ENCODE results near the gene HDAC4. TPM values are rescaled to one million over a fixed set of nuclear protein-coding genes. Genes with fewer than 3 reads are reported as not detected.

Gene HDAC4
- total and polyA plus RNA-seq, 2 of the 8 experiments (the other 6 are each of a cell fraction or from before 2014, with no cell fraction given) = 15.4 to 31.5 TPM

- ChIA-PET POLR2A (ENCODE audit: partially characterized antibody) (no interaction called here), CTCF (ENCODE audit: partially characterized antibody) (interaction anchor here (1.2 kb wide), 1 partner anchor 11 kb away, joined by 4 read pairs; no protein-coding TSS in a partner anchor)
- Histone ChIP-seq H4K8ac (ENCODE audit: extremely low read depth, insufficient read depth, low read length) (no peak overlapping the region), H3K9ac (replicated peaks in 1 of 4; ENCODE audit: extremely low read depth in 1 of 4, low read depth in 3 of 4, low read length in 3 of 4) (no peak overlapping the region), H3K23ac (ENCODE audit: insufficient read length) (no peak overlapping the region), H3K4me2 (ENCODE audit: insufficient read depth in 1 of 2, low read depth in 2 of 2, low read length in 2 of 2) (no peak overlapping the region), H3K56ac (replicated peaks; ENCODE audit: insufficient read length, low read depth, low read length) (no peak overlapping the region), H2BK15ac (ENCODE audit: low read length) (no peak overlapping the region), H3K14ac (ENCODE audit: insufficient read length) (no peak overlapping the region), H2BK20ac (ENCODE audit: low read length) (no peak overlapping the region), H3K4me3 (ENCODE audit: extremely low read depth in 1 of 4, insufficient read depth in 2 of 4, low read depth in 3 of 4, low read length in 4 of 4) (no peak overlapping the region), H3K79me2 (ENCODE audit: control insufficient read depth in 1 of 2, insufficient read depth in 2 of 2, low read length in 2 of 2) (no peaks in the 10 kb centered on the region), H3K18ac (ENCODE audit: extremely low read depth, low read length) (no peak overlapping the region), H2AK5ac (ENCODE audit: low read depth, low read length) (no peak overlapping the region), H4K91ac (replicated peaks; ENCODE audit: insufficient read length, low read length) (no peak overlapping the region), H2AFZ (ENCODE audit: low read length) (no peak overlapping the region), H3K23me2 (ENCODE audit: low read depth, low read length) (no peaks in the 10 kb centered on the region), H3K4ac (replicated peaks; ENCODE audit: insufficient read length, low read depth, low read length) (no peak overlapping the region), H4K20me1 (replicated peaks in 1 of 2; ENCODE audit: control insufficient read depth in 1 of 2, insufficient read depth in 2 of 2, low read length in 2 of 2) (peaks cover 0 to 8% of the 10 kb centered on the region in 2 experiments), H2BK12ac (ENCODE audit: low read depth, low read length) (no peak overlapping the region), H2BK120ac (replicated peaks; ENCODE audit: low read depth, low read length) (no peak overlapping the region), H3K27me3 (replicated peaks in 1 of 4; ENCODE audit: control insufficient read depth in 3 of 4, extremely low read depth in 1 of 4, insufficient read depth in 3 of 4, low read length in 3 of 4) (no peaks in the 10 kb centered on the region), H3K4me1 (replicated peaks in 1 of 4; ENCODE audit: control insufficient read depth in 3 of 4, insufficient read depth in 4 of 4, low read length in 3 of 4) (no peaks in the 10 kb centered on the region), H3K79me1 (ENCODE audit: low read depth, low read length) (no peaks in the 10 kb centered on the region), H3K9me3 (ENCODE audit: insufficient read depth in 2 of 2, low read depth in 1 of 2, low read length in 1 of 2) (no peaks in the 10 kb centered on the region), H2BK5ac (ENCODE audit: low read depth, low read length) (no peak overlapping the region), H3K27ac (ENCODE audit: low read depth, low read length) (no peak overlapping the region), H3K36me3 (ENCODE audit: control insufficient read depth in 2 of 4, insufficient read depth in 4 of 4, low read length in 3 of 4) (peaks cover 0 to 5% (median 3%) of the 10 kb centered on the region in 4 experiments; a peak in 7 of 8 replicates), H4K5ac (ENCODE audit: insufficient read length, low read depth, low read length) (no peak overlapping the region)
- WGBS, 2 experiments (ENCODE audit: extremely low coverage in 1 of 2, insufficient coverage in 1 of 2, insufficient read length in 1 of 2, insufficient replicate concordance in 2 of 2, low coverage in 1 of 2, low lambda C conversion rate in 2 of 2, missing lambda C conversion rate in 1 of 2) = 98% methylated on average over 17 of the region's 17 CpGs; no CpG with 5 or more reads in 1 of the 2 experiments
- FAIRE-seq (no peak), DNase-seq (ENCODE audit: low read depth in 1 of 2, low spot score in 2 of 2) (no peak)
- TF ChIP-seq ASH2L (IDR thresholded peaks at IDR 0.05; ENCODE audit: low read length) = no peak
Measured at GRCh38 chr2:239104800-239105199, 296.0 kb downstream of the HDAC4 start.

Measured in H1 (cell line).